SK-N-DZ (cell line): Measurements from ENCODE around the gene YIPF4. TPM values are rescaled to one million over a fixed set of nuclear protein-coding genes. Genes with fewer than 3 reads are reported as not detected.
"Not testable (repeated sequence)": the region's sequence is repeated elsewhere in the genome, so short reads cannot be mapped to it uniquely, and the experiment has no call there.

Experiments used
- DNase-seq: peaks from one replicate; pipeline ENCODE4 v3.0.0-alpha.2; 2015; ENCODE audit warnings: low spot score
- polyA plus RNA-seq, 2 experiments: library from polyadenylated mRNA; depleted of rRNA; stranded (reverse); fragments of >200 nt; gene quantifications; 2 replicates each; pipeline ENCODE4 v1.2.3, GENCODE V29; 2014

Gene YIPF4
- 16.0 and 17.3 TPM in 2 replicates for polyA plus RNA-seq (2014; cell fraction: cytosol; rRNA removed)
- 9.2 and 10.8 TPM in 2 replicates for polyA plus RNA-seq (2014; cell fraction: nucleus; rRNA removed)

DNA sequence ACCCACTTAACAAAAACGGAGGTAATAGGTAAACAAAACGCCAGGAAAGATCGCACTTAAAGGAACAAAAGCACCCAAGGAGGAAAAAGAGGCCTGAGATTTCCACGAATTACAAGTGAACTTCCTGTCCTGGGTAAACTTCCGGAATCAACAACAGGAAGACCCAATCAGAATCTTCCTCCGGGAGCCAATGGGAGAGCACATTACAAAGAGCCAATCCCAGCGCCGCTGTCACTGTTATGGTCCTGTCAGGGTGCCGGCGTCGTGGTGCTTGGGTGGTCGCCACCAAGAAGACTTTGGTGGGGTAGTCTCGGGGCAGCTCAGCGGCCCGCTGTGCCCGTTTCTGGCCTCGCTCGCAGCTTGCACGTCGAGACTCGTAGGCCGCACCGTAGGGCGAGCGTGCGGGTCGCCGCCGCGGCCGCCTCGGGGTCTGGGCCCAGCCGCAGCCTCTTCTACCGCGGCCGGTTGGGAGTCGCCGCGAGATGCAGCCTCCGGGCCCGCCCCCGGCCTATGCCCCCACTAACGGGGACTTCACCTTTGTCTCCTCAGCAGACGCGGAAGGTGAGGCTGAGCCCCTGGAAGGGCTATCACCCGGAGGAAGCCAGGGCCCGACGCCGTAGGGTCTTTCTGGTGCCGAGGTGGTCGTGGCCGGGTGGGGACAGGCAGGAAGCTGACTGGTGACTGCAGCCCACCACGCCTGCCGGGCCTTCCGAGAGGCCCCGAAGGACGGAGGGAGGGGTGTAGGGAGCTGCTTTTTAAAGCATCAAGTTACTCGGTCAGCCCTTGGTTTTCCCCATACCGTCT, at the start of gene YIPF4:
Gene YIPF4, plus strand, starts transcription at position 231 of the 804 bp plus-strand sequence. Its CDS starts 252 bp downstream, at position 483.
- peak; percentile 95 for DNase-seq

DNA sequence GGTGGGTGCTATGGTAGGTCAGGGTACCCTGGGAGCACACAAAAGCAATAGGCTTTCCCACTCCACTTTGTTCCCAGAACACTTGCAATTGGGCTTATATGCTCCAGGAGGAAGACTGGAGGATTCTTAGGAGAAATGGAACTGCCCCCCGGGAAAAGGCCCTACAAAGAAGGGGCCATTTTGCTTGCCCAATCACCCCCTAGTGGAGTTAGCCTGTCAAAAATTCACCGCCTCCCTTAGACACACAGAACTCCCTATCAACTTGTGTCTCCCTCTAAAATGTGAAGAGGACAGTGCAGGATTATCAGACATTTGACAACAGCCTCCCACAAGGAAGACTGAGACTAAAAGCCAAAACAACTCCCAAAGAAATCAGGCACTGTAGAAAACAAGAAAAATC, 49.5 kb upstream of the YIPF4 start:
- DNase-seq, result no peak

GRCh38 chr2:32229635-32230034, 48.1 kb upstream of the YIPF4 start:
- no peak for DNase-seq

DNA sequence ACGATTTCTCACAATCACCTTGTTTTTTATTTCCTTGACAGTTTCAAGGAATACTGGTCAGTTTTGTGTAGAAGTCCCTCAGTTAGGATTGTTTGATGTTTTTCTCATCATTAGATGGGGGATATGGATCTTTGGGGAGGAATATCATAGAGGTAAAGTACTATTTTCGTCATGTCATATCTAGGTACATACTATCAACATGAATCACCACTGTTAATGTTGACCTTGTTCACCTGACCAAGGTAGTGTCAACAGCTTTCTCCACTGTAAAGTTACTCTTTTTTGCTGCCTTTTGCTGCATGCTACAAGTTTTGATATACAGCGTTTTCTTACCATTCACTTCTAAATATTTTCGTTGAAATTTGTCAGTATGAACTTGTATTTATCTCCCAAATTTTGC, 45.7 kb upstream of the YIPF4 start:
- no peak for DNase-seq

DNA sequence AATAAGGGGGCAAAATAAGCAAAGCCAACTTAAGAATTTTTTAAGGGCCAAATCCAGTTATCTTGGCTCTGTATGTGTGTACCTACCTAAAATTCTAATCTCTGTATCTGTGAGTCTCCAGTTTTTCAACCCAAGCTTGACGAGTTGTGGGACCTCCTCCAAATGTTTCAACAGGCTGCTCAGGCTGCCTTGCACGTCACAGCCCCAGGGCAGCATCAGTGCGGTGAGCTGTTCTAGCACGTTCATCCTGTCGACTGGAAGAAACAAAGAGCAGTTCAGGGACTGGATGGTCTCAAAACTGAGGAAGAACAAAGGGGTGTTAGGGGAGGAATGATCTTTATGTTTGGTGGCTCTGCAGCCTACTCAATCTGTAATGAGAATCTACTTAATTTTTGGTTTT, 42.4 kb upstream of the YIPF4 start:
- no peak for DNase-seq

DNA sequence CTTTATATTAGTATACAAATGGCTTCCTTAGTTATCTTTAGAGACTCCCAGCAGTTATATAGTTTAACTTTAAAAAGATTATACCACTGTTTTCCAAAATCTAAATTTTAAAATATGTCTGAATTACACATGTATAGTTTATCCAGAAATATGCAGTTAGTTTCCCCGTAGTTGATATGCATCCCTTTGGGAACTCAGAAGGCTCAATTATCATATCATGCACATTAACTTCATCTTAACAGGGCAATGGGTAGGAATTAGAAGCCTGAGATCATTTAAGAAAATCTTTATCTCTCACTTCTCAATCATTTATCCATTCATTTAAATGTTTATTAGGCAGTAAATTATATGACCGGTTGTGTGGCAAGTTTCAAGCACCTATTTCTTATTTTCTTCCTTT, 40.2 kb upstream of the YIPF4 start:
- no peak for DNase-seq

DNA sequence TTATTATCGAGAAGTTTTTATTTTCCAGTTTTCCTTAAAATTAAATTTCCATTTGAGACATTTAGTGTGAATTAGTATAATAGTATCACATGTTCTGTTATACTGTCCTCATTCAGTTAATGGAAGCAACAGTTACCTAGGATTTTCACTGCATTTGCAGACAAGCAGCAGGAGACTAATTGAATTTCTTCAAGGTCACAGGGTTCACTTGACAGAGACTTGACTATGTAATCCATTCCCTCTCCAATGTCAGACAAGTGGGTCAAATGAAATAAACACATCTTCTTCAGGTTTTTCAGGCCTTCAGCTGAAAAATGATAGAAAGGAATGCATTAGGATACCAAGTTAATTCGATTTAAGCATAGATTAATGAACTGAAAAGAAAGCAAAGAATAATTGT, 39.7 kb upstream of the YIPF4 start:
- peak; percentile 74 for DNase-seq

DNA sequence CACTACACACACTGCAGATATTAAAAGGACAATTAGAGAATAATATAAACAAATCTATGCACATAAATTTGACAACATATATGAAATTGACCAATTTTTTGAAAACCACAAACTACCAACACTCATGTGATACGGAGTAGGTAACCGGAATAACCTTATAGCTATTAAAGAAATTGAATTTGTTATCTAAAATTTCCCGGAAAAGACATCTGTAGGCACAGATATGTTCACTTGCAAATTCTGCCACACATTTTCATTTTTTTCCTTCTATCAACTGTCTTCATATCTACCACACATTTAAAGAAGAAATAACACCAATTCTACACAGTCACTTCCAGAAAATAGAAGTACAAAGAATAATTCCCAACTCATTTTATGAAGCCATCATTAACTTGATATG, 35.4 kb upstream of the YIPF4 start:
- DNase-seq, result no peak

DNA sequence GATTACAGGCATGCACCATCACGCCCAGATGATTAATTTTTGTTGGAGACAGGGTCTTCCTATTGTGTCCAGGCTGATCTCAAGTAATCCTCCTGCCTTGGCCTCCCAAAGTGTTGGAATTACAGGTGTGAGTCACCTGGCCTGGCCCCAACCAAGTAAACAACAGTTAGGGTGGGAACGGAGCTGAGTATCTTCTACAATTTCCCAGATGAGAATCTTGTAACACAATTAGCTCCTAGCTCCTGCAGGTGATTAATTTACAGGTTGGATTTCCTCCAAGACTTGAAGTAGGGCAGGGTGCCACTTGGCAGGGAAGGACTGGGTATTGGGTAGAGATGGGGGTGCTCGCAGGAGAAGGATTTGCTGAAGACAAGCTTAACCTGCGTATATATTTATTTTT, 30.8 kb upstream of the YIPF4 start:
- no peak for DNase-seq

DNA sequence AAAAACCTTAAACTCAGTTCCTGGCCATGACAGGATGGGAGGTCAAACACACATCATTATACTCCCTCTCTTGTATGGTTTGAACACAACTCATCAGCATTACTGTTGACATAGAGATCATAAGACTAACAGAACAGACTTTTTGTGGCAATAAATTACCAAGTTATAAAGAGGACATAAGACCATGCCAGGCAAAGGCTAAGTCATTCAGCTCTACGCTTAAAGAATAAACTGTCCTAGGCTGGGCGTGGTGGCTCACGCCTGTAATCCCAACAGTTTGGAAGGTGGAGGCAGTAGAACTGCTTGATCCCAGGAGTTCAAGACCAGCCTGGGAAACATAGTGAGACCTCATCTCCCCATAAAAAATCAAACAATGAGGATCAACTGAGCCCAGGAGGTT, 29.4 kb upstream of the YIPF4 start:
- no peak for DNase-seq

DNA sequence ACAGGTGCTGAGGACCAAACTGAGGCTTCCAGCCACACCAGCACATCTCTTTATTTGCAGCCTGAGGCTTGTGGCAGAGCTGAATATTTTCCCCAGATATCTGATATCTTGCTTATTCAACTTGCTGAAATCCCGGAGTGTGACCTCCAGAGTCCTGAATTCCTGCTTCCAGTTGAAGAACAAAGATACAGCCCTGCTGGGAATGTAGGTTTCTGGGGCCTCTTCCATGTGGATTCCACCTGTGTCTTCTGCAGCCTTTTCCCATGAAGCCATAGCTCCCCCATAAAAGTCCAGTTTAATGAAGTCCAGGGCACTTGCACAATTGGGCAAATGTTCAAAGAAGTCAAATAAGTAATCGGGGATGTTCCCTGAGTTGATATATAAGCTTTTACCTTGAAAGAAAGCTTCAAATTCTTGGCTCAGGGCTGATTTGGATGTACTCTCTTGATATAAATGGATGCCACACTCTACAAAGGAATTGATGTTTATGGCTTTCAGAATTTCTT, 27.9 kb upstream of the YIPF4 start:
- no peak for DNase-seq

GRCh38 chr2:32250290-32250689, 27.4 kb upstream of the YIPF4 start:
- DNase-seq, result no peak

DNA sequence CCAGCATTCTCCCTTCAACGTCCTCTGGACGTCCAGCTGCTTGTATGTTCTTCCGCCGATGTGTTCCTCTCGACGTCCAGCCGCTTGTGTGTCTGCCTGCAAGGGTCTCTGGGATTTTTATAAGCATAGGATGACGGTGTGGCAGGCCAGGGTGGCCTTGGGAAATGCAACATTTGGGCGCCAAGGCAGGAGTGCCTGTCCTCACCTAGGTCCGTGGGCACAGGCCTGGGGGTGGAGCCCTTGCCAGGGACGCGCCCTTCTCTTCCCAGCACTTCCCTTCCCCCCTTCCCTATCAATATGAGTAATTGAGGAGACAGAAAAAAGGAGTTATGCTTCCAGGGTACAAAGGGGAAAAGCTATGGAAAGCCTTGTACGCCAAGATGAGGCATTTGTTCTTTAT, 19.5 kb upstream of the YIPF4 start:
- no peak for DNase-seq

DNA sequence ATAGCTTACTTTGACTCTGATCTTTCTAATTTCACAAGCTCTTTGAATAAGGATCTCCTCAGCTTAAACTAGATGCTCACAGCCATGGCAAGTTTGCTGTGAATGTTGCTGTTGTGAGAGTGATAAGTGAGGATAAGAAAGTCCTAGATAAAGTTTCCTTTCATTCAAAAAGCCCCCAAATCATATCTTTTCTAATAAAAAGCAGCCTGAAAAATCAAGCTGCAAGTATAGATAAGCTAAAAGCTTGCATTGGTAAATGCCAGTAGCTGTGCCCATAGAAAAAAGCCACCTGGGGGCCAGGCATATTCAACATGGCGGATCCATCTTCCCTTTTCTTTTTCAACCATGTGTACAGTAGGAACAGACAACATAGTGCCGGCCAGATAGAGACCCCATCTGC, 17.3 kb upstream of the YIPF4 start:
- DNase-seq, result no peak

- DNase-seq, result no peak
Measured at GRCh38 chr2:32262105-32262504, 15.6 kb upstream of the YIPF4 start.

DNA sequence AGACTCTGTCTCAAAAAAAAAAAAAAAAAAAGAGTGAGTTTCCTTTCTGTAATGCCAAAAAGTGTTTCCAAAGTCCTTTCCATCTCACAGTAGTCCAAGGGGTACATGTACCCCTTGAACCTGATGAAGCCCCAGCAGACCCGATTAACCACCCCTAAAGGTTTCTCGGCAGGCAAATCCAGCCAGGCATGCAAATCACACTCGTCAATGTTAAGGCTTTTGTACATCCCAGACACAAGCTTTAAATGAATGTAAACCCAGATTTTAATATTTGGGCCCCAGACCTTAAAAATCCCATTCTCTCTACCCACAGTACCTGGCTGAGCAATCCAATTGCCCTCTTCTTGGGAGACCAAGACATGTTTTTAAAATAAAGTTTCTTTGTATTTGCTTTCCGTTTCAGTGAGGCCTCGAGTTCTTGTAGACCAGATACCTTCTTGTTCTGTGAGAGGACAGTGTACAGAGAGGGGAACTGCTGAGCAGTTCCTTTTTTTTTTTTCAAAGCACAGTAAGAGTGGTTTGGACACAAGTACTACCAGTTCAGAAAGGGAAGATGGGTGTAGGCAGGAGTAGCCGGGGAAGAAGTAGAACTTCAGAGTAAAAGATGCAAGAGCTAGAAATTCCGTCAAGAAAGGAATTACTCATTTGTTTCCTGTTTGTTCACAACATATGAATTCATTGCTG, 13.1 kb upstream of the YIPF4 start, which contains the start of gene NLRC4:
Gene NLRC4, minus strand, starts transcription at position 465 of the 684 bp plus-strand sequence. CDS start 8,111 bp downstream, outside the sequence.
- DNase-seq, result no peak

DNA sequence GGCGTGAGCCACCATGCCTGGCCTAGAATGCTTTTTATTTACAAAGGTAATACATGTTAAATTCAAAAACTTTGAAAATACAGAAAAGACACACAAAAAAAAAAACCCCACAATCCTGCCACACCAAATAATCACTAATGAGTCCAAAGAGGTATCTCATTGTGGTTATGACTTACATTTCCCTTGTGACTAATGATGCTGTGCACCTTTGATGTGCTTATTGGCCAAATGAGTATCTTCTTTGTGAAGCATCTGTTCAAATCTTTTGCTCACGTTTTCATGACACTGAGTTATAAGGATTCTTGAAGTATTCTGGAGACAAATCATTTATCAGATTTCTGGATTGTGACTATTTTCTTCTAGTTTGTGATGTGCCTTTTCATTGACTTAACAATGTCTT, 6.6 kb upstream of the YIPF4 start:
- no peak for DNase-seq

- no peak for DNase-seq
Measured at GRCh38 chr2:32272279-32272678, 5.4 kb upstream of the YIPF4 start.

GRCh38 chr2:32274289-32274688, 3.4 kb upstream of the YIPF4 start:
- DNase-seq, result no peak

DNA sequence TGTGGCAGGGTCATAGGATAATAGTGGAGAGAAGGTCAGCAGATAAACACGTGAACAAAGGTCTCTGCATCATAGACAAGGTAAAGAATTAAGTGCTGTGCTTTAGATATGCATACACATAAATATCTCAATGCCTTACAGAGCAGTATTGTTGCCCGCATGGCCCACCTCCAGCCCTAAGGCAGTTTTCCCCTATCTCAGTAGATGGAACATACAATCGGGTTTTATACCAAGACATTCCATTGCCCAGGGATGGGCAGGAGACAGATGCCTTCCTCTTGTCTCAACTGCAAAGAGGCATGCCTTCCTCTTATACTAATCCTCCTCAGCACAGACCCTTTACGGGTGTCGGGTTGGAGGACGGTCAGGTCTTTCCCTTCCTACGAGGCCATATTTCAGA, 1.9 kb upstream of the YIPF4 start:
- DNase-seq, result not testable (repeated sequence)

DNA sequence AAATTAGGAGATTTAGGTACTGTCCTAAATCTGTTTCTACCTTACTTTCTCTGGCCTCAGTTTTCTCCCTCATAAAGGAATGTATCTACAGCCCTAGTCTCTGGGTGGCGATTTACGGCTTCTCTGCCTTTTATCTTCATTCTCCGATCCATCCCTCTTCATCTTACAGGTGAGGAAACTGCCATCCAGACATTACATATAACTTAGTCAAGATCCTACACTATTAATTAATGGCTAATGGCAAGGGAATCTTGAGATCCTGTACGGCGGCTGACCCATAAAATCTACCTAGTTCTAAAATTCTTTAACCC, 386 bp upstream of the YIPF4 start:
- DNase-seq, result no peak

- DNase-seq, result no peak
Measured at GRCh38 chr2:32278478-32278853, 762 bp downstream of the YIPF4 start.

DNA sequence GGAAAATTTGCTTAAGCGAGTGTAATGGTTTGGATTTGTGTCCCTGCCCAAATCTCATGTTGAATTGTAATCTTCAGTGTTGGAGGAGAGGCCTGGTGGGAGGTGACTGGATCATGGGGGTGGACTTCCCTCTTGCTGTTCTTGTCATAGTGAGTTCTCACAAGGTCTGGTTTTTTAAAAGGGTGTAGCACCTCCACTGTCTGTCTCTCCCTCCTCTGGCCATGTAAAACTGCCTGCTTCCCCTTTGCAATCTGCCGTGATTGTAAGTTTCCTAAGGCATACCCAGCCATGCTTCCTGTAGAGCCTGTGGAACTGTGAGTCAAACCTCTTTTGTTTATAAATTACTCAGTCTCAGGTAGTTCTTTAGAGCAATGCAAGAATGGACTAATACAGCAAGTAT, 6.6 kb downstream of the YIPF4 start:
- no peak for DNase-seq
